WTC11 (cell line): ENCODE data around the gene LIPI. TPM values are rescaled to one million over a fixed set of nuclear protein-coding genes. Genes with fewer than 3 reads are reported as not detected.

Experiments
- ATAC-seq: fragments of 200-7000 bp; cut with Tn5 transposase; 2 replicates; pipeline ENCODE4 v1.10.0; 2021; ENCODE audit warnings: mild to moderate bottlenecking, moderate library complexity
- CTCF ChIA-PET: fragments of 300-600 bp; sonication (Branson Sonifier 250); formaldehyde crosslinking; loops from one replicate; lab custom pipeline; 2021; ENCODE audit warnings: antibody characterized with exemption; lab: Charles Lee
- POLR2A ChIA-PET: fragments of 350-600 bp; sonication (Branson Sonifier 250); formaldehyde crosslinking; loops from one replicate; lab custom pipeline; 2021; ENCODE audit warnings: antibody characterized with exemption; lab: Charles Lee
- DNase-seq: peaks from one replicate; pipeline ENCODE4 v3.0.0; 2021; ENCODE audit warnings: low spot score
- H3K27ac Mint-ChIP-seq: 2 replicates; pipeline ENCODE4 v1.8.0; 2021; ENCODE audit warnings: mixed read lengths
- H3K27me3 Mint-ChIP-seq: 2 replicates; pipeline ENCODE4 v1.8.0; 2021; ENCODE audit warnings: low read depth, mild to moderate bottlenecking, moderate library complexity, mixed read lengths
- H3K36me3 Mint-ChIP-seq: 2 replicates; pipeline ENCODE4 v1.8.0; 2021; ENCODE audit warnings: mixed read lengths
- H3K4me1 Mint-ChIP-seq: 2 replicates; pipeline ENCODE4 v1.8.0; 2022; ENCODE audit warnings: mixed read lengths
- H3K4me3 Mint-ChIP-seq: 2 replicates; pipeline ENCODE4 v1.8.0; 2021; ENCODE audit warnings: mild to moderate bottlenecking, moderate library complexity, mixed read lengths
- H3K9me3 Mint-ChIP-seq: 2 replicates; pipeline ENCODE4 v1.8.0; 2021; ENCODE audit warnings: mixed read lengths
- ATF1 ChIP-seq: sonication (generic); formaldehyde crosslinking; IDR thresholded peaks from 2 replicates; pipeline ENCODE4 v1.8.1; 2023; ENCODE audit warnings: mild to moderate bottlenecking, moderate library complexity, missing genetic modification reagents
- FOXK1 ChIP-seq: sonication (generic); formaldehyde crosslinking; IDR thresholded peaks from 2 replicates; pipeline ENCODE4 v1.8.0; 2022; ENCODE audit warnings: mild to moderate bottlenecking, moderate library complexity, missing genetic modification reagents
- IRF1 ChIP-seq: sonication (generic); formaldehyde crosslinking; IDR thresholded peaks from 2 replicates; pipeline ENCODE4 v1.8.0; 2023; ENCODE audit warnings: missing genetic modification reagents
- NFATC4 ChIP-seq: fragments of 250-450 bp; sonication (Bioruptor Pico); IDR thresholded peaks from 2 replicates; pipeline ENCODE4 v1.9.0; 2021; ENCODE audit warnings: mild to moderate bottlenecking
- PREB ChIP-seq: sonication (generic); formaldehyde crosslinking; IDR thresholded peaks from 2 replicates; pipeline ENCODE4 v1.8.1; 2022; ENCODE audit warnings: mild to moderate bottlenecking, missing genetic modification reagents, moderate library complexity, borderline replicate concordance
- USF1 ChIP-seq: sonication (generic); formaldehyde crosslinking; IDR thresholded peaks from 2 replicates; pipeline ENCODE4 v1.8.0; 2022; ENCODE audit warnings: mild to moderate bottlenecking, missing genetic modification reagents
- ZNF396 ChIP-seq: fragments of 250-450 bp; sonication (Bioruptor Pico); IDR thresholded peaks from 2 replicates; pipeline ENCODE4 v1.8.0; 2021; ENCODE audit warnings: mild to moderate bottlenecking, moderate library complexity, borderline replicate concordance
- ZNF423 ChIP-seq: fragments of 250-450 bp; sonication (Bioruptor Pico); IDR thresholded peaks from 2 replicates; pipeline ENCODE4 v2.1.2; 2022; ENCODE audit warnings: mild to moderate bottlenecking, moderate library complexity
- ZNF671 ChIP-seq: fragments of 250-450 bp; sonication (Bioruptor Pico); IDR thresholded peaks from 2 replicates; pipeline ENCODE4 v1.8.0; 2021; ENCODE audit warnings: mild to moderate bottlenecking
- ZSCAN18 ChIP-seq: fragments of 250-450 bp; sonication (Bioruptor Pico); IDR thresholded peaks from 2 replicates; pipeline ENCODE4 v2.1.2; 2022; ENCODE audit warnings: mild to moderate bottlenecking, moderate library complexity
- total RNA-seq: library from RNA; stranded (reverse); gene quantifications from 3 replicates; pipeline ENCODE4 v1.2.3, GENCODE V29; 2021
- TF ChIP-seq, protein P1 (sequence below): sonication (generic); formaldehyde crosslinking; IDR thresholded peaks from 2 replicates; pipeline ENCODE4 v1.8.1; 2022; ENCODE audit warnings: low read depth, mild to moderate bottlenecking, moderate library complexity, missing genetic modification reagents, borderline replicate concordance
- TF ChIP-seq, protein P2 (sequence below): sonication (generic); formaldehyde crosslinking; IDR thresholded peaks from 2 replicates; pipeline ENCODE4 v1.8.1; 2023; ENCODE audit warnings: mild to moderate bottlenecking, missing genetic modification reagents, moderate library complexity
- TF ChIP-seq, protein P3 (sequence below): sonication (generic); formaldehyde crosslinking; IDR thresholded peaks from 2 replicates; pipeline ENCODE4 v1.8.1; 2023; ENCODE audit warnings: mild to moderate bottlenecking, missing genetic modification reagents, borderline replicate concordance

LIPI gene
- total RNA-seq, 1 experiment from 2014 or later = not detected

- TF ChIP-seq PREB (CRISPR knock-in tag) (no peak), IRF1 (no peak), FOXK1 (CRISPR knock-in tag) (no peak)
Observed at GRCh38 chr21:14080764-14081096, 130.0 kb downstream of the LIPI start (continued).

DNA sequence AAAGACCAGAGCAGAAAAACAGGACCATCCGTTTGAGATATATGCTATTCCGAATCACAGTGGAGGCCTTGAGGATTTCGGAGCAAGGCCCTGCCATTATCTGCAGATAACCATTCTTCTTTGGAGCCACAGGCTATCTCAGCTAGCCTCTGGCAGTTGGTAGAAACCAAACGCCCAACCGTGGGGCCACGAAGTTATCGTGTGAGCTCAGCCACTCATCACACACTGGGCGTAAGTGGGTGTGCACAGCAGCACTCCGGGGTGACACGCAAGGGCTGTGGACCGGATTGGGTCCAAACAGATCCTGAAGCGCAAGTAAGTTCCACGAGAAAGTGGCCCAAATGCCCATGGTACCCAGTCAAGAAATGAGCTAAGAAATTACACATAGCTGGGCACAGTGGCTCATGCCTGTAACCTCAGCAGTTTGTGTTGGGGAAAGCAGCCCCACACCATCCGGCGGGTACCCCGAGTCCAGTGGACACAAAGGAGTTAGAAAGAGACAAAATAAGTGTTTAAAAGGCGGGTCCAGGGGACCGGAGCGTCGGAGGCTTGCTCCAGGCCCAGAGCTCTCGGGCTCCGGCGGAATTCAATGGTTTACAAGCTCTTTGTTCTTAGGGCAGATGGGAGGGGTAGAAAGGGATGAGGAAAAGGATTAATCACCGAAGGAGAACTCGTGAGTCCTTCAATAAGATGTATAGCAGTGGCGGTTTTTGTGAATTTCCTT is 130.6 kb downstream of the LIPI start:
- ChIA-PET POLR2A (interaction anchor here (0.8 kb wide), 1 partner anchor 15 kb away, joined by 3 read pairs; no protein-coding TSS in a partner anchor), CTCF (interaction anchor here (1.4 kb wide), 1 partner anchor 39 kb away, joined by 6 read pairs; no protein-coding TSS in a partner anchor)
- peaks cover 7% of the 10 kb centered on the region; the same call in 1 of the 2 replicates for H3K4me1 Mint-ChIP-seq
- H3K27me3 Mint-ChIP-seq = no peaks in the 10 kb centered on the region
- H3K9me3 Mint-ChIP-seq = 0 out of 2 replicates have a peak, but pooled peaks cover 4% of the 10 kb centered on the region
- no peak for ATAC-seq
- no peak overlapping the region for H3K4me3 Mint-ChIP-seq
- H3K36me3 Mint-ChIP-seq = peaks cover 8% of the 10 kb centered on the region; the same call in 1 of the 2 replicates
- H3K27ac Mint-ChIP-seq = no peak overlapping the region
- no peak for DNase-seq
- TF ChIP-seq ZNF423 (CRISPR knock-in tag) (no peak), USF1 (no peak), ZNF396 (CRISPR knock-in tag) (no peak)
- TF ChIP-seq, protein P1, sequence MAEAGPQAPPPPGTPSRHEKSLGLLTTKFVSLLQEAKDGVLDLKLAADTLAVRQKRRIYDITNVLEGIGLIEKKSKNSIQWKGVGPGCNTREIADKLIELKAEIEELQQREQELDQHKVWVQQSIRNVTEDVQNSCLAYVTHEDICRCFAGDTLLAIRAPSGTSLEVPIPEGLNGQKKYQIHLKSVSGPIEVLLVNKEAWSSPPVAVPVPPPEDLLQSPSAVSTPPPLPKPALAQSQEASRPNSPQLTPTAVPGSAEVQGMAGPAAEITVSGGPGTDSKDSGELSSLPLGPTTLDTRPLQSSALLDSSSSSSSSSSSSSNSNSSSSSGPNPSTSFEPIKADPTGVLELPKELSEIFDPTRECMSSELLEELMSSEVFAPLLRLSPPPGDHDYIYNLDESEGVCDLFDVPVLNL (CRISPR knock-in tag) = no peak
- TF ChIP-seq, protein P2, sequence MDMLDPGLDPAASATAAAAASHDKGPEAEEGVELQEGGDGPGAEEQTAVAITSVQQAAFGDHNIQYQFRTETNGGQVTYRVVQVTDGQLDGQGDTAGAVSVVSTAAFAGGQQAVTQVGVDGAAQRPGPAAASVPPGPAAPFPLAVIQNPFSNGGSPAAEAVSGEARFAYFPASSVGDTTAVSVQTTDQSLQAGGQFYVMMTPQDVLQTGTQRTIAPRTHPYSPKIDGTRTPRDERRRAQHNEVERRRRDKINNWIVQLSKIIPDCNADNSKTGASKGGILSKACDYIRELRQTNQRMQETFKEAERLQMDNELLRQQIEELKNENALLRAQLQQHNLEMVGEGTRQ (CRISPR knock-in tag) = no peak
- TF ChIP-seq, protein P3, sequence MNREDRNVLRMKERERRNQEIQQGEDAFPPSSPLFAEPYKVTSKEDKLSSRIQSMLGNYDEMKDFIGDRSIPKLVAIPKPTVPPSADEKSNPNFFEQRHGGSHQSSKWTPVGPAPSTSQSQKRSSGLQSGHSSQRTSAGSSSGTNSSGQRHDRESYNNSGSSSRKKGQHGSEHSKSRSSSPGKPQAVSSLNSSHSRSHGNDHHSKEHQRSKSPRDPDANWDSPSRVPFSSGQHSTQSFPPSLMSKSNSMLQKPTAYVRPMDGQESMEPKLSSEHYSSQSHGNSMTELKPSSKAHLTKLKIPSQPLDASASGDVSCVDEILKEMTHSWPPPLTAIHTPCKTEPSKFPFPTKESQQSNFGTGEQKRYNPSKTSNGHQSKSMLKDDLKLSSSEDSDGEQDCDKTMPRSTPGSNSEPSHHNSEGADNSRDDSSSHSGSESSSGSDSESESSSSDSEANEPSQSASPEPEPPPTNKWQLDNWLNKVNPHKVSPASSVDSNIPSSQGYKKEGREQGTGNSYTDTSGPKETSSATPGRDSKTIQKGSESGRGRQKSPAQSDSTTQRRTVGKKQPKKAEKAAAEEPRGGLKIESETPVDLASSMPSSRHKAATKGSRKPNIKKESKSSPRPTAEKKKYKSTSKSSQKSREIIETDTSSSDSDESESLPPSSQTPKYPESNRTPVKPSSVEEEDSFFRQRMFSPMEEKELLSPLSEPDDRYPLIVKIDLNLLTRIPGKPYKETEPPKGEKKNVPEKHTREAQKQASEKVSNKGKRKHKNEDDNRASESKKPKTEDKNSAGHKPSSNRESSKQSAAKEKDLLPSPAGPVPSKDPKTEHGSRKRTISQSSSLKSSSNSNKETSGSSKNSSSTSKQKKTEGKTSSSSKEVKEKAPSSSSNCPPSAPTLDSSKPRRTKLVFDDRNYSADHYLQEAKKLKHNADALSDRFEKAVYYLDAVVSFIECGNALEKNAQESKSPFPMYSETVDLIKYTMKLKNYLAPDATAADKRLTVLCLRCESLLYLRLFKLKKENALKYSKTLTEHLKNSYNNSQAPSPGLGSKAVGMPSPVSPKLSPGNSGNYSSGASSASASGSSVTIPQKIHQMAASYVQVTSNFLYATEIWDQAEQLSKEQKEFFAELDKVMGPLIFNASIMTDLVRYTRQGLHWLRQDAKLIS = no peak

DNA sequence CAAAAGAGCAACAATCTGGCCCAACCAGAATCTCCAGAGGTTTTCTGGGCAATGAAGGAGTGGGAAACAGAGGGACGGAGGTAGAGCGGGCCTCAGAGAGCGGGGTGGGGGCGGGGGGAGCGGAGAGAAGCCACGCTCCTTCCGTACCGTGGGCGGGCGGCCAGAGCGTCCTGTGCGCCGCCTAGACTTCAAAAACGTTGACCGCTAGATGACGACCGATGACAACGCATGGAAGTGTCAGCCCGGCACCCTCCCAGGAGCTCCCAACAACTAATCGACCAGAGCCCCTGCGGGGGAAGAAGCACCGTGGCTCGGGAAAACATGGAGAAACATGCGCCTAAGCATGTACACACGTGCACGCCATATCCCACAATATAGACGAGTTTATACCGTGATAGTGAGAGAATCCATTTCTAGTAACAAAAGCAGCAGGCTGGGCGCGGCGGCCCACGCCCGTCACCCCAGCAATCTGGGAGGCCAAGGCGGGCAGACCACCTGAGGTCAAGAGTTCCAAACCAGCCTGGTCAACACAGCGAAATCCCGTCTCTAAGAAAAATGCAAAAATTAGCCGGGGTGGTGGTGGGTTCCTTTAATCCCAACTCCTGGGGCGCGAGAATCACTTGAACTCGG is 131.9 kb downstream of the LIPI start:
- CTCF ChIA-PET = interaction anchor here (0.6 kb wide), 1 partner anchor 41 kb away, joined by 3 read pairs; no protein-coding TSS in a partner anchor
- no peak for TF ChIP-seq ZNF671 (CRISPR knock-in tag)
- no peak for TF ChIP-seq NFATC4 (CRISPR knock-in tag)
- no peak for TF ChIP-seq ATF1 (CRISPR knock-in tag)
- no peak for TF ChIP-seq ZSCAN18 (CRISPR knock-in tag)
- no peak for DNase-seq

More for the DNA sequence above, 131.9 kb downstream of the LIPI start:
- 0 out of 2 replicates have a peak, but pooled peaks cover 4% of the 10 kb centered on the region for H3K9me3 Mint-ChIP-seq
- H3K4me1 Mint-ChIP-seq = peaks cover 7% of the 10 kb centered on the region; the same call in 1 of the 2 replicates
- POLR2A ChIA-PET = no interaction called here
- peaks cover 12% of the 10 kb centered on the region; the same call in 1 of the 2 replicates for H3K36me3 Mint-ChIP-seq
- no peak overlapping the region for H3K27ac Mint-ChIP-seq
- no peaks in the 10 kb centered on the region for H3K27me3 Mint-ChIP-seq
- ATAC-seq = no peak
- H3K4me3 Mint-ChIP-seq = no peak overlapping the region
